NB4 (cell line): ENCODE results near the gene PDP2.

Source experiments
- CTCF ChIP-seq: IDR thresholded peaks from one replicate; pipeline ENCODE4 v1.5.1; 2012; ENCODE audit warnings: low read depth, low read length
- MAX ChIP-seq: IDR thresholded peaks from 2 replicates; pipeline ENCODE4 v1.6.1; 2011; ENCODE audit warnings: low read depth, low read length

DNA sequence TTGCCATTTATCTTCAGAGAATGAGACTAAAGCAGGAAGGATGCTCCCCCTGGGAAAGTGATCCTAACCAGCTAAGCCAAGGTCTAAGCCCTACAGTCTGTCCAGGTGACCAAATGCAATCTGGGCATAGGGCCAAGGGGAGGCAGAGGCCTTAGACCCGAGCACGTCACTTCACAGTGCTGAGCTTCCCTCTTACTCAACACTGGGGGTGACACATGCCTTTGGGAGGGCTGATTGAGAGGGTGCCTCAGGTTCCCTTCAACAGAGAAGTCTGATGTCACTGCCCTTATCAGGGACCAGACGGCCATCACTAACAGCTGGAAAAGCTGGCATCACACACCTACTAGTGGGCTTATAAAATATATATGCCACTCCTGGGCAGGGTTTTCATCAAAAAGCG, 49.9 kb downstream of the PDP2 start:
- TF ChIP-seq CTCF = no peak
- no peak for TF ChIP-seq MAX
